ENCODE data around the gene INSRR. TPM values are rescaled to one million over a fixed set of nuclear protein-coding genes. Genes with fewer than 3 reads are reported as not detected.
A peak's percentile ranks its signal among the peaks of the same experiment; 100 is the strongest.

The INSRR gene
- polyA plus RNA-seq, 2 of the 4 experiments (the other 2 are of a cell fraction), result not detected

GRCh38 chr1:156804572-156805243 is 54.2 kb downstream of the INSRR start:
- FAIRE-seq, result no peak
- Histone ChIP-seq H3K9me3 (no peaks in the 10 kb centered on the region), H3K4me2 (no peak overlapping the region), H3K27ac (no peak overlapping the region), H3K4me3 (no peak overlapping the region), H3K4me1 (no peaks in the 10 kb centered on the region)
- DNase-seq (ENCODE audit: low read depth in 1 of 2, low spot score in 1 of 2), result no peak
- TF ChIP-seq HEYL (CRISPR knock-in tag; IDR thresholded peaks at IDR 0.05), result no peak
- 62% methylated on average over 5 of the region's 6 CpGs for WGBS (ENCODE audit: missing lambda C conversion rate)
- ChIA-PET CTCF (interaction anchor here (0.7 to 27.2 kb wide), 9 partner anchors 8 to 115 kb away, joined by 3 to 480 read pairs (median 6); partner anchors contain the start of genes INSRR and NTRK1), POLR2A (interaction anchor here (0.5 kb wide), 1 partner anchor 110 kb away, joined by 3 read pairs; no protein-coding TSS in a partner anchor)
- ATAC-seq, result 0 out of 6 replicates have a peak, but pooled peaks of 1 of the 2 experiments have one; percentile 4

- no peak for TF ChIP-seq CHD2 (IDR thresholded peaks at IDR 0.05; ENCODE audit: low read length, partially characterized antibody)
- TF ChIP-seq SMC3 (IDR thresholded peaks at IDR 0.05), result no peak
- TF ChIP-seq JUN (IDR thresholded peaks at IDR 0.05), result no peak
- TF ChIP-seq FOSB (CRISPR knock-in tag; IDR thresholded peaks at IDR 0.05), result no peak
- TF ChIP-seq BHLHE40 (IDR thresholded peaks at IDR 0.05; ENCODE audit: low read depth, low read length), result no peak
- TF ChIP-seq NPAS2 (CRISPR knock-in tag; IDR thresholded peaks at IDR 0.05; ENCODE audit: borderline replicate concordance), result no peak
- TF ChIP-seq KDM1A (IDR thresholded peaks at IDR 0.05; ENCODE audit: low read depth), result no peak
- no peak for TF ChIP-seq ESRRA (IDR thresholded peaks at IDR 0.05; ENCODE audit: borderline replicate concordance, low read length)
- TF ChIP-seq PBX3 (IDR thresholded peaks at IDR 0.05), result no peak
- TF ChIP-seq USF2 (IDR thresholded peaks at IDR 0.05), result no peak
- TF ChIP-seq GATA3 (IDR thresholded peaks at IDR 0.05; ENCODE audit: borderline replicate concordance), result no peak
- TF ChIP-seq, protein P1, sequence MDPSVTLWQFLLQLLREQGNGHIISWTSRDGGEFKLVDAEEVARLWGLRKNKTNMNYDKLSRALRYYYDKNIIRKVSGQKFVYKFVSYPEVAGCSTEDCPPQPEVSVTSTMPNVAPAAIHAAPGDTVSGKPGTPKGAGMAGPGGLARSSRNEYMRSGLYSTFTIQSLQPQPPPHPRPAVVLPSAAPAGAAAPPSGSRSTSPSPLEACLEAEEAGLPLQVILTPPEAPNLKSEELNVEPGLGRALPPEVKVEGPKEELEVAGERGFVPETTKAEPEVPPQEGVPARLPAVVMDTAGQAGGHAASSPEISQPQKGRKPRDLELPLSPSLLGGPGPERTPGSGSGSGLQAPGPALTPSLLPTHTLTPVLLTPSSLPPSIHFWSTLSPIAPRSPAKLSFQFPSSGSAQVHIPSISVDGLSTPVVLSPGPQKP (IDR thresholded peaks at IDR 0.05; ENCODE audit: low read depth, low read length), result no peak
- no peak for TF ChIP-seq CBX2 (IDR thresholded peaks at IDR 0.05; ENCODE audit: borderline replicate concordance, low read depth)
- no peak for FAIRE-seq
- Histone ChIP-seq H3K4me3 (no peak overlapping the region), H3K4me1 (no peaks in the 10 kb centered on the region), H3K27ac (no peak overlapping the region), H3K4me2 (no peak overlapping the region), H3K9me3 (no peaks in the 10 kb centered on the region)
- POLR2A ChIA-PET, result no interaction called here
- CTCF ChIA-PET, result interaction anchor here (1.2 to 27.2 kb wide), 6 partner anchors 8 to 115 kb away, joined by 3 to 480 read pairs (median 8); partner anchors contain the start of genes INSRR and NTRK1
- ATAC-seq, result peak in 1 of 2 experiments; percentile 8; a peak in 1 of 6 replicates
- 72% methylated on average over 3 of the region's 3 CpGs for WGBS (ENCODE audit: missing lambda C conversion rate)
- no peak for DNase-seq (ENCODE audit: low read depth in 1 of 2, low spot score in 1 of 2)
These were observed 54.9 kb downstream of the INSRR start for GRCh38 chr1:156804026-156804425.

GRCh38 chr1:156803086-156803851 is 55.6 kb downstream of the INSRR start:
- Histone ChIP-seq H3K4me1 (no peaks in the 10 kb centered on the region), H3K4me3 (no peak overlapping the region), H3K4me2 (no peak overlapping the region), H3K9me3 (no peaks in the 10 kb centered on the region), H3K27ac (no peak overlapping the region)
- ATAC-seq (peak in 1 of 2 experiments; percentile 14; a peak in 1 of 6 replicates), DNase-seq (ENCODE audit: low read depth in 1 of 2, low spot score in 1 of 2) (no peak), FAIRE-seq (no peak)
- WGBS (ENCODE audit: missing lambda C conversion rate), result 93% methylated on average over 11 of the region's 13 CpGs
- POLR2A ChIA-PET, result no interaction called here
- CTCF ChIA-PET, result interaction anchor here (1.2 to 27.2 kb wide), 7 partner anchors 10 to 124 kb away, joined by 3 to 480 read pairs (median 15); partner anchors contain the start of genes INSRR, NTRK1 and PEAR1
- TF ChIP-seq POLR2A (IDR thresholded peaks at IDR 0.05; ENCODE audit: low read length), result no peak
- no peak for TF ChIP-seq ZC3H11A (IDR thresholded peaks at IDR 0.05)
- no peak for TF ChIP-seq ATOH8 (CRISPR knock-in tag; IDR thresholded peaks at IDR 0.05; ENCODE audit: low read depth)
- no peak for TF ChIP-seq PHF8 (IDR thresholded peaks at IDR 0.05; ENCODE audit: borderline replicate concordance, low read depth)
- TF ChIP-seq JUNB (IDR thresholded peaks at IDR 0.05), result no peak
- TF ChIP-seq SMC3 (IDR thresholded peaks at IDR 0.05), result no peak
- TF ChIP-seq CBX8 (IDR thresholded peaks at IDR 0.05), result no peak
- no peak for TF ChIP-seq KDM5A (IDR thresholded peaks at IDR 0.05)
- TF ChIP-seq MAFK (IDR thresholded peaks at IDR 0.05; ENCODE audit: partially characterized antibody), result no peak
- no peak for TF ChIP-seq TP53 (CRISPR knock-in tag; IDR thresholded peaks at IDR 0.05)
- TF ChIP-seq, protein P2, sequence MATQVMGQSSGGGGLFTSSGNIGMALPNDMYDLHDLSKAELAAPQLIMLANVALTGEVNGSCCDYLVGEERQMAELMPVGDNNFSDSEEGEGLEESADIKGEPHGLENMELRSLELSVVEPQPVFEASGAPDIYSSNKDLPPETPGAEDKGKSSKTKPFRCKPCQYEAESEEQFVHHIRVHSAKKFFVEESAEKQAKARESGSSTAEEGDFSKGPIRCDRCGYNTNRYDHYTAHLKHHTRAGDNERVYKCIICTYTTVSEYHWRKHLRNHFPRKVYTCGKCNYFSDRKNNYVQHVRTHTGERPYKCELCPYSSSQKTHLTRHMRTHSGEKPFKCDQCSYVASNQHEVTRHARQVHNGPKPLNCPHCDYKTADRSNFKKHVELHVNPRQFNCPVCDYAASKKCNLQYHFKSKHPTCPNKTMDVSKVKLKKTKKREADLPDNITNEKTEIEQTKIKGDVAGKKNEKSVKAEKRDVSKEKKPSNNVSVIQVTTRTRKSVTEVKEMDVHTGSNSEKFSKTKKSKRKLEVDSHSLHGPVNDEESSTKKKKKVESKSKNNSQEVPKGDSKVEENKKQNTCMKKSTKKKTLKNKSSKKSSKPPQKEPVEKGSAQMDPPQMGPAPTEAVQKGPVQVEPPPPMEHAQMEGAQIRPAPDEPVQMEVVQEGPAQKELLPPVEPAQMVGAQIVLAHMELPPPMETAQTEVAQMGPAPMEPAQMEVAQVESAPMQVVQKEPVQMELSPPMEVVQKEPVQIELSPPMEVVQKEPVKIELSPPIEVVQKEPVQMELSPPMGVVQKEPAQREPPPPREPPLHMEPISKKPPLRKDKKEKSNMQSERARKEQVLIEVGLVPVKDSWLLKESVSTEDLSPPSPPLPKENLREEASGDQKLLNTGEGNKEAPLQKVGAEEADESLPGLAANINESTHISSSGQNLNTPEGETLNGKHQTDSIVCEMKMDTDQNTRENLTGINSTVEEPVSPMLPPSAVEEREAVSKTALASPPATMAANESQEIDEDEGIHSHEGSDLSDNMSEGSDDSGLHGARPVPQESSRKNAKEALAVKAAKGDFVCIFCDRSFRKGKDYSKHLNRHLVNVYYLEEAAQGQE (IDR thresholded peaks at IDR 0.05), result no peak

Measured in A549 (cell line).